Uterus (tissue), 4 donors: ENCODE results near the gene BMP2. TPM values are rescaled to one million over a fixed set of nuclear protein-coding genes. Genes with fewer than 3 reads are reported as not detected.
A peak's percentile ranks its signal among the peaks of the same experiment; 100 is the strongest.

Experiments used
- DNase-seq, 2 donors: peaks; one replicate each; pipeline ENCODE4 v3.0.0-alpha.2; 2019 to 2020
- H3K27ac ChIP-seq, 2 donors: fragments of 200-600 bp; sonication (generic); 1 replicate in 1 of 2; 2 replicates in 1 of 2; pipeline ENCODE4 v1.5.1; 2016 to 2018
- H3K27me3 ChIP-seq, 2 donors: fragments of 200-600 bp; sonication (generic); one replicate each; pipeline ENCODE4 v1.5.1; 2018 to 2019; ENCODE audit warnings: control low read depth in 1 of 2
- H3K36me3 ChIP-seq, 2 donors: fragments of 200-600 bp; sonication (generic); one replicate each; pipeline ENCODE4 v1.5.1; 2019; ENCODE audit warnings: control low read depth in 1 of 2
- H3K4me1 ChIP-seq, 2 donors: fragments of 200-600 bp; sonication (generic); one replicate each; pipeline ENCODE4 v1.5.1; 2018 to 2019; ENCODE audit warnings: control low read depth in 1 of 2
- H3K4me3 ChIP-seq, 2 donors: fragments of 200-600 bp; sonication (generic); 1 replicate in 1 of 2; 2 replicates in 1 of 2; pipeline ENCODE4 v1.5.1; 2018 to 2019; ENCODE audit warnings: mild to moderate bottlenecking in 1 of 2
- H3K9me3 ChIP-seq, 2 donors: fragments of 200-600 bp; sonication (generic); one replicate each; pipeline ENCODE4 v1.5.1; 2019; ENCODE audit warnings: control low read depth in 1 of 2
- CTCF ChIP-seq, 4 experiments: fragments of 200-600 bp in 2 of 4; fragments of 450-650 bp in 2 of 4; sonication (generic) in 2 of 4; IDR thresholded peaks; one replicate each; pipeline ENCODE4 v1.5.1; 2016 to 2019; ENCODE audit warnings: antibody characterized with exemption in 4 of 4, mild to moderate bottlenecking in 2 of 4, moderate library complexity in 1 of 4
- POLR2A ChIP-seq, 2 donors: fragments of 450-650 bp; IDR thresholded peaks; one replicate each; pipeline ENCODE4 v1.6.1; 2016; ENCODE audit warnings: antibody characterized with exemption in 2 of 2, mild to moderate bottlenecking in 1 of 2, moderate library complexity in 1 of 2
- intact Hi-C: fragments of 100-400 bp; cut with DNase I; formaldehyde crosslinking; loops from one replicate; pipeline ENCODE4 v1.15.1; 2023; ENCODE audit warnings: low total_unique reads
- total RNA-seq, 4 donors: library from RNA; depleted of rRNA in 3 of 4; stranded (reverse); fragments of >200 nt in 3 of 4; gene quantifications; one replicate each; pipeline versions ENCODE4 v1.1.0 to v1.2.4, GENCODE V29; 2014 to 2023
- donor health status: DM: yes; HTN: yes; CAD: no.

The BMP2 gene
- total RNA-seq, 4 donors from 2014 or later = 2.1 to 17.0 (median 4.9) TPM

GRCh38 chr20:6818033-6818808 is 50.7 kb downstream of the BMP2 start:
- TF ChIP-seq CTCF (IDR thresholded peaks at IDR 0.05) (no peak), POLR2A (IDR thresholded peaks at IDR 0.05) (no peak)
- H3K4me1 ChIP-seq = no peaks in the 10 kb centered on the region
- DNase-seq = no peak
- H3K27ac ChIP-seq = no peak overlapping the region
- no peaks in the 10 kb centered on the region for H3K27me3 ChIP-seq
- intact Hi-C loops = no loop called here
- no peak overlapping the region for H3K4me3 ChIP-seq
- no peaks in the 10 kb centered on the region for H3K36me3 ChIP-seq
- H3K9me3 ChIP-seq = no peaks in the 10 kb centered on the region

- Histone ChIP-seq H3K4me3 (no peak overlapping the region), H3K36me3 (no peaks in the 10 kb centered on the region), H3K4me1 (no peaks in the 10 kb centered on the region), H3K27me3 (no peaks in the 10 kb centered on the region), H3K9me3 (no peaks in the 10 kb centered on the region), H3K27ac (no peak overlapping the region)
- DNase-seq = no peak
- TF ChIP-seq CTCF (IDR thresholded peaks at IDR 0.05) (no peak), POLR2A (IDR thresholded peaks at IDR 0.05) (no peak)
- intact Hi-C loops = no loop called here
Observed at GRCh38 chr20:6819599-6819998, 52.1 kb downstream of the BMP2 start.

GRCh38 chr20:6824401-6824800 is 56.9 kb downstream of the BMP2 start:
- Histone ChIP-seq H3K4me1 (no peaks in the 10 kb centered on the region), H3K9me3 (no peaks in the 10 kb centered on the region), H3K4me3 (no peak overlapping the region), H3K36me3 (no peaks in the 10 kb centered on the region), H3K27ac (no peak overlapping the region), H3K27me3 (no peaks in the 10 kb centered on the region)
- intact Hi-C loops = no loop called here
- DNase-seq = no peak
- TF ChIP-seq POLR2A (IDR thresholded peaks at IDR 0.05) (no peak), CTCF (IDR thresholded peaks at IDR 0.05) (no peak)

GRCh38 chr20:6827472-6827871 is 60.0 kb downstream of the BMP2 start:
- intact Hi-C loops = no loop called here
- no peak for DNase-seq
- H3K4me1 ChIP-seq = no peaks in the 10 kb centered on the region
- H3K27ac ChIP-seq = no peak overlapping the region
- no peaks in the 10 kb centered on the region for H3K9me3 ChIP-seq
- H3K27me3 ChIP-seq = no peaks in the 10 kb centered on the region
- no peaks in the 10 kb centered on the region for H3K36me3 ChIP-seq
- no peak overlapping the region for H3K4me3 ChIP-seq
- TF ChIP-seq CTCF (IDR thresholded peaks at IDR 0.05) = no peak
- TF ChIP-seq POLR2A (IDR thresholded peaks at IDR 0.05) = no peak

GRCh38 chr20:6828794-6829423 is 61.4 kb downstream of the BMP2 start:
- Histone ChIP-seq H3K4me3 (no peak overlapping the region), H3K4me1 (no peaks in the 10 kb centered on the region), H3K27ac (no peak overlapping the region), H3K27me3 (no peaks in the 10 kb centered on the region), H3K36me3 (no peaks in the 10 kb centered on the region), H3K9me3 (no peaks in the 10 kb centered on the region)
- peak; percentile 16 to 28 for DNase-seq
- TF ChIP-seq CTCF (IDR thresholded peaks at IDR 0.05) (peak in 3 of 4 experiments; percentile 37 to 56 (median 44)), POLR2A (IDR thresholded peaks at IDR 0.05) (no peak)
- intact Hi-C loops = no loop called here
